ENCODE results near the gene LOC128125822.

- no peak for TF ChIP-seq CTCF (conservative IDR thresholded peaks at IDR 0.05; ENCODE audit: low read depth, low read length)
- TF ChIP-seq RAD21 (IDR thresholded peaks at IDR 0.05; ENCODE audit: low read length) = no peak
- no peak for TF ChIP-seq MXI1 (IDR thresholded peaks at IDR 0.05; ENCODE audit: borderline replicate concordance, low read depth, low read length)
- no peak for TF ChIP-seq POLR2A (IDR thresholded peaks at IDR 0.05; ENCODE audit: low read depth, low read length)
- no peak for TF ChIP-seq FOS (IDR thresholded peaks at IDR 0.05; ENCODE audit: low read depth, low read length)
- no peak for TF ChIP-seq RCOR1 (IDR thresholded peaks at IDR 0.05; ENCODE audit: insufficient replicate concordance, low read length)
Observed at GRCh38 chr6:63574554-63574900, 2.2 kb downstream of the LOC128125822 start.

Measured in IMR-90 (cell line).